HG03571 (cell line): ENCODE results near the gene MEGF9.

ENCODE experiments used
- ATAC-seq: cut with Tn5 transposase; IDR thresholded peaks from one replicate; pipeline ENCODE4 v1.9.1; 2021; ENCODE audit not compliant: unreplicated experiment

Gene MEGF9

GRCh38 chr9:120708526-120709224 is 5.6 kb downstream of the MEGF9 start:
- no peak for ATAC-seq

GRCh38 chr9:120707170-120707569 is 7.1 kb downstream of the MEGF9 start:
- no peak for ATAC-seq

- ATAC-seq = no peak
Observed at GRCh38 chr9:120705174-120705573, 9.1 kb downstream of the MEGF9 start.

- ATAC-seq = no peak
Observed at GRCh38 chr9:120702075-120702474, 12.2 kb downstream of the MEGF9 start.

- no peak for ATAC-seq
Observed at GRCh38 chr9:120701248-120701647, 13.0 kb downstream of the MEGF9 start.

- ATAC-seq = no peak
Observed at GRCh38 chr9:120698766-120699165, 15.5 kb downstream of the MEGF9 start.

- no peak for ATAC-seq
Observed at GRCh38 chr9:120697448-120697847, 16.8 kb downstream of the MEGF9 start.

- ATAC-seq = no peak
Observed at GRCh38 chr9:120696551-120697230, 17.6 kb downstream of the MEGF9 start.

- no peak for ATAC-seq
Observed at GRCh38 chr9:120694559-120694958, 19.7 kb downstream of the MEGF9 start.

GRCh38 chr9:120693700-120694008 is 20.6 kb downstream of the MEGF9 start:
- ATAC-seq = peak; percentile 54

- ATAC-seq = peak; percentile 56
Observed at GRCh38 chr9:120692901-120693699, 21.2 kb downstream of the MEGF9 start.

GRCh38 chr9:120690372-120690771 is 23.9 kb downstream of the MEGF9 start:
- ATAC-seq = no peak

GRCh38 chr9:120689860-120690259 is 24.4 kb downstream of the MEGF9 start:
- ATAC-seq = no peak

- no peak for ATAC-seq
Observed at GRCh38 chr9:120688758-120689157, 25.5 kb downstream of the MEGF9 start.

GRCh38 chr9:120683150-120683549 is 31.1 kb downstream of the MEGF9 start:
- ATAC-seq = no peak

- ATAC-seq = no peak
Observed at GRCh38 chr9:120681121-120681520, 33.1 kb downstream of the MEGF9 start.

- no peak for ATAC-seq
Observed at GRCh38 chr9:120680579-120680978, 33.7 kb downstream of the MEGF9 start.

GRCh38 chr9:120680161-120680560 is 34.1 kb downstream of the MEGF9 start:
- no peak for ATAC-seq

- no peak for ATAC-seq
Observed at GRCh38 chr9:120677965-120678364, 36.3 kb downstream of the MEGF9 start.

GRCh38 chr9:120676767-120677402 is 37.4 kb downstream of the MEGF9 start:
- ATAC-seq = no peak

GRCh38 chr9:120668399-120668798 is 45.9 kb downstream of the MEGF9 start:
- ATAC-seq = no peak

- no peak for ATAC-seq
Observed at GRCh38 chr9:120663950-120664349, 50.3 kb downstream of the MEGF9 start.
